ENCODE measurements around the gene PIGZ.

PIGZ gene

GRCh38 chr3:196916995-196917394 is 51.6 kb downstream of the PIGZ start:
- H3K4me3 ChIP-seq (ENCODE audit: control insufficient read depth, low read depth, low read length) = no peak overlapping the region
- no peak for DNase-seq (ENCODE audit: low read depth)
- no peak for TF ChIP-seq CTCF (conservative IDR thresholded peaks at IDR 0.05; ENCODE audit: control insufficient read depth, insufficient read depth, low read depth, low read length)

GRCh38 chr3:196916221-196916620 is 52.4 kb downstream of the PIGZ start:
- no peak overlapping the region for H3K4me3 ChIP-seq (ENCODE audit: control insufficient read depth, low read depth, low read length)
- TF ChIP-seq CTCF (conservative IDR thresholded peaks at IDR 0.05; ENCODE audit: control insufficient read depth, insufficient read depth, low read depth, low read length) = no peak
- no peak for DNase-seq (ENCODE audit: low read depth)

GRCh38 chr3:196915375-196915774 is 53.3 kb downstream of the PIGZ start:
- H3K4me3 ChIP-seq (ENCODE audit: control insufficient read depth, low read depth, low read length) = no peak overlapping the region
- TF ChIP-seq CTCF (conservative IDR thresholded peaks at IDR 0.05; ENCODE audit: control insufficient read depth, insufficient read depth, low read depth, low read length) = no peak
- no peak for DNase-seq (ENCODE audit: low read depth)

GRCh38 chr3:196914866-196915265 is 53.8 kb downstream of the PIGZ start:
- no peak for DNase-seq (ENCODE audit: low read depth)
- TF ChIP-seq CTCF (conservative IDR thresholded peaks at IDR 0.05; ENCODE audit: control insufficient read depth, insufficient read depth, low read depth, low read length) = no peak
- no peak overlapping the region for H3K4me3 ChIP-seq (ENCODE audit: control insufficient read depth, low read depth, low read length)

GRCh38 chr3:196903740-196904139 is 64.9 kb downstream of the PIGZ start:
- DNase-seq (ENCODE audit: low read depth) = no peak
- no peak for TF ChIP-seq CTCF (conservative IDR thresholded peaks at IDR 0.05; ENCODE audit: control insufficient read depth, insufficient read depth, low read depth, low read length)
- H3K4me3 ChIP-seq (ENCODE audit: control insufficient read depth, low read depth, low read length) = no peak overlapping the region

GRCh38 chr3:196902296-196902695 is 66.3 kb downstream of the PIGZ start:
- no peak overlapping the region for H3K4me3 ChIP-seq (ENCODE audit: control insufficient read depth, low read depth, low read length)
- no peak for TF ChIP-seq CTCF (conservative IDR thresholded peaks at IDR 0.05; ENCODE audit: control insufficient read depth, insufficient read depth, low read depth, low read length)
- no peak for DNase-seq (ENCODE audit: low read depth)

- TF ChIP-seq CTCF (conservative IDR thresholded peaks at IDR 0.05; ENCODE audit: control insufficient read depth, insufficient read depth, low read depth, low read length) = no peak
- H3K4me3 ChIP-seq (ENCODE audit: control insufficient read depth, low read depth, low read length) = no peak overlapping the region
- no peak for DNase-seq (ENCODE audit: low read depth)
Observed at GRCh38 chr3:196901768-196902167, 66.9 kb downstream of the PIGZ start.
